ENCODE data around the gene DPP6.

DPP6 gene

GRCh38 chr7:154680894-154681659 lies 628.9 kb downstream of the DPP6 start:
- no peak for DNase-seq

- no peak for DNase-seq
These were observed 629.8 kb downstream of the DPP6 start for GRCh38 chr7:154682003-154682402.

DNA sequence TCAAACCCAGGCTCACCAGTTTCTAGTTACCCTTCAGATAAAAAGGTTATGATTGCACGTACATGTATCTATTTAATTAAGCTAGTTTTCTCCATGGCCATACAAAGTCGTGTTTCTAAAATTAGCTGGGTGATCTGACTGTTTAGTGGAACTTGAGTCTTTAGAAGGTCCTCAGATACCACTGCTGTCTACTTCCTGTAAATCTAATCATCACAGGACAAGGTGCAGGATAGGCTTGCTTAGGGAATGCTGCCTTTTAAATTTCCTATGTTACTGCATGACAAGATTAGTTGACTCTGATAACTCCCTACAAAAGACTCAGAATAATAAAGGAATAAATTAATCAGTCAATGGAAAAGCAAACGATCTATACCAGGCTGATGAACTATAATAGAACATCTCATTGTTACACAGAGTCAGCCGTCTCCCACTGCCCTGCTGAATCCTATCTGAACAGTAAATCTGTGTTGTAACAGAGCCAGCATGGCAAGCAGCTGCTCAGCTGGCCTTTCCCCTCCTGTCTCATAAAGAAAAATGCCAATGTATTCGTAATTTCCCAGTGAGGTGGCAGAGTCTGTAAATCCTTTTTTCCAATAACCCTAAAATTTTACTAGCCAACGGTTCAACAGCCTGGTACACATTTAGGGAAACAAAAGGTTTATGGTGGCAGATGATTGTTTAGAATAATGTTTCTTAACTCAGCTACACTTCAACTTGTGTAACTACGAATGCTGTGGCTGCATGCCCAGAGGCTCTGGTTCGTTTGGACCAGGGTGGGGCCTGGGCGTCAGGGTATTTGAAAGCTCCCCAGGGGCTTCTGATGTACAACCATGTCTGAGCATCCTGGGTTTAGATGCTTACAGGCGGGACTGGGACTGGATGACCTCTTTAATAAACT lies 632.7 kb downstream of the DPP6 start:
- no peak for DNase-seq

DNA sequence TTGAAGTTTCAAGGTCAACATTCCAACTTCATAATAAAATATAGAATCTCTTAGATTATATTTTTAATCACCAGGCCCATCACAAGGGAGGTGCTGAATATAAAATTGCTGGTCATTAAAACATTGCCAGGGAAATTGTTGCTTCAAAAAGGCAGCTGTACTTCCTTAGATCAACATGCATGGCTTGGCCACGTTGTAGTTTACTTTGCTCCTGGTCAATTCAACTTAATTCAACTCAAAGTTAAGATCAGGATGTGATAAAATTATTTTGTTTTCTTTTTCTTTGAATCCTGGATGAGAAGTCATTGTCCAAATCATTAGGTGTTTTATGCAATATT lies 633.3 kb downstream of the DPP6 start:
- no peak for DNase-seq

- no peak for DNase-seq
These were observed 634.1 kb downstream of the DPP6 start for GRCh38 chr7:154686305-154686704.

- no peak for DNase-seq
These were observed 636.8 kb downstream of the DPP6 start for GRCh38 chr7:154688952-154689351.

DNA sequence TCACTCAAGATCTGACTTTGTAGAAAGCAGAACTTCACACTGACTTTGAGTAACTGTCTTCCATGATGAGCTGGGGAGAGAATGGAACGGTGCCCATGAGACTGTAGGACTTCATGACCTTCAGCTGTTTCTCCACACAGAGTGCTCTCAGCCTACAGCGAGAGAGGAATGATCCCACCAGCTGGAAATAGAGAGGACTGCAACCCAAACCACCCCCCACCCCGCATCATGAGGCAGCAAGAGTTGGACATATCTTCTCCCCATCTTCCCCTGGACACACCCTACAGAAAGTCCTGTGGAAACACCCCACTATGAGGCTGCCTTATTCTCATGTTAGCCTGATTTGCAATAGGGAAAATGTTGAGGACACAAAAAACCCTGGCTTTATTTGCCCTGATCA lies 638.2 kb downstream of the DPP6 start:
- no peak for DNase-seq

DNA sequence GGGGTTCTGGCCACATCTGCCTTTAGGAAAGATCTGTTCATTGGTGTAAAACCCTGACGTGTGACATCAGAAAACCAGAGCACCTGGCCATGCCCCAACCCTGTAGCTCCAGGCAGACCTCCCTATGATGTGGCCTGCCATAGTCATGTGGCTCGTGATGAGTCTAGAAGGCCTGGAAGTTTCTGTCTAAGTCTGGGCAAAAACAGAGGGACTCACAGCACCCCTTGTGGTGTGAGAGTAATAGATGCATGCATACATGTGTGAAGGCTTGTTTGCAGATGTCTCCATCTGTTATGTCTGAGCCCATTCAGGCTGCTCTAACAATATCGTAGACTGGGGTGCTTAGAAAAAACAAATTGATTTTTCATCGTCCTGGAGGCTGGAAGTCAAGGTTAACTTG lies 641.5 kb downstream of the DPP6 start:
- DNase-seq = no peak

DNA sequence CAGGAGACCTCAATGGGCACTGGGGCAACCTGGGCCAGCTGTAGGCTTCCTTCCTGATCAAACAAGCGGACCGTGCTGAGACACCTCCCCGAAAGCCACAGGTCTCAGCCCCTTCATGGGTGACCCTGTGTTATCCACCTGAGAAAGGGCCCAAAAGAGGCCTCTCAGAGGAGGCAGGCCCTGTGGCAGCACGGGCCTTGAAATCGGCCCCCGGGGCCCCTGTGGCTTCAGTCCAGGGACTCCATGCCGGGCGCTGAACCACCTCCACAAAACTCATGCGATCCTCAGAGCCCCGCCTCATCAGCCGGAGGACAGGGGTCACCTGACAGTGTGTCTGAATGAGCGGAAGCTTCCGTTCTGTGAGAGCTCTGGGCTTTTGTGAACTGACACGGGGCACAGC lies 643.6 kb downstream of the DPP6 start:
- DNase-seq = no peak

GRCh38 chr7:154696556-154696955 lies 644.4 kb downstream of the DPP6 start:
- DNase-seq = no peak

- DNase-seq = no peak
These were observed 646.6 kb downstream of the DPP6 start for GRCh38 chr7:154698726-154699291.

DNA sequence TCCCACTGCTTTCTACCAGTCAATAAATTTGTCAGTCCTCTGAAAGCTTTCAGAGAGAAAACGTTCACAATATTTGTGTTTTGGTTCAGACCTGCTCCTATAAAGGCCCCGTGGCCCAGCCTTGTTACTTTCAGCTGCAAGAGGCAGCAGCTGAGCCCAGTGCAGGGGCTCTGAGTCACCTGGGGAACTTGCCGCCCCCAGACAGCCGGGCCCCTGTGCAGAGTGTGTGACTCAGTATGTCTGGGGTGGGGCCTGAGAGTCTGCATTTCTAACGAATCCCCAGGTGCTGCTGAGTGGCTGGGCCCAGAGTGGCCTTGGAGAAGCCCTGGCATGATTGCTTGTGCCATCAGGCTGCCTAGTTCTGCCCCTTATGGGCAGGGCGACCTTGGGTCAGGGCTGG lies 647.2 kb downstream of the DPP6 start:
- DNase-seq = no peak

DNA sequence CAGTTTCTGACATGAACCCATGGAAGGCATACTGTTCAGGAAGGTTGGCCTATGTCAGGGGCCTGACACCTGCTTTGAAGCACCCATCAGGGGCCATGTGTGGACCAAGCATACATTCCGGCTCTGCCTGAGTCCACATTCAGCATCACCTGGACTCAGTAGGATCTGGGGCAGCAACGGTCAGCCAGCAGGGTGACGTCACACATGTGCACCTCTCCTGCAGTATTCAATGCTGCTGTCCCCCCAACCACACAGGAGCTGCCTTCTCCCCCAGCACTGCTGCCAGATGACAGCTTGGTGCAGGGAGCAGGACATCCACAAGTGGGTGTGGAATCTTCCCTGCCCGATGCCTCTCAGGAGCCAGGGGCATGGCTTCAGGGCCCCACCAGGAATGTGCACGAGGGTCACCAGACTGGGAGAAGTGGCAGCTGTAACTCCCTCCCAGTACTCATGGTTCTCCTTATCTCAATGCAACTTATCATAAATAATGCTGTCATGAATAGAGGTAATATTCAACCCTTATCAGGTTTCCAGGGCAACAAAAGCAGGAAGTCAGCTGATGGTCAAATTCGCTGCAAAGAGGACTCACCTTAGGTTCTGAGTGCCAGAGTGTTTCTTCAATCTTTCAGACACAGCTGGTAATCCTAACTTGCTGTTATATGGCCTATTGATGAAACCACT lies 657.8 kb downstream of the DPP6 start:
- DNase-seq = no peak

GRCh38 chr7:154720016-154720415 lies 667.8 kb downstream of the DPP6 start:
- DNase-seq = no peak

GRCh38 chr7:154721086-154721485 lies 668.9 kb downstream of the DPP6 start:
- no peak for DNase-seq

DNA sequence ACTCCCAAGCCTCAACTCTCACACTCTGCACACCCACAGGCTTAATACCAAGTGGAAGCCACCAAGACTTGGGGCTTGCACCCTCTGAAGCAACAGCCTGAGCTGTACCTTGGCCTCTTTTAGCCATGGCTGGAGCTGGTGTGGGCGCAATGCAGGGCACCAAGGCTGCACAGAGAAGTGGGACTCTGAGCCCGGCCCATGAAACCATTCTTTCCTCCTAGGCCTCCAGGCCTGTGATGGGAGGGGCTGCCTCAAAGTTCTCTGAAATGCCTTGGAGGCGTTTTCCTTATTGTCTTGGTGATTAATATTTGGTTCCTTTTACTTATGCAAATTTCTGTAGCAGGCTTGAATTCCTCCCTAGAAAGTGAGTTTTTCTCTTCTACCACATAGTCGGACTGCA lies 674.2 kb downstream of the DPP6 start:
- no peak for DNase-seq

- no peak for DNase-seq
These were observed 676.9 kb downstream of the DPP6 start for GRCh38 chr7:154729056-154729455.

- DNase-seq = no peak
These were observed 683.6 kb downstream of the DPP6 start for GRCh38 chr7:154735766-154736165.

- DNase-seq = no peak
These were observed 684.2 kb downstream of the DPP6 start for GRCh38 chr7:154736389-154736788.

DNA sequence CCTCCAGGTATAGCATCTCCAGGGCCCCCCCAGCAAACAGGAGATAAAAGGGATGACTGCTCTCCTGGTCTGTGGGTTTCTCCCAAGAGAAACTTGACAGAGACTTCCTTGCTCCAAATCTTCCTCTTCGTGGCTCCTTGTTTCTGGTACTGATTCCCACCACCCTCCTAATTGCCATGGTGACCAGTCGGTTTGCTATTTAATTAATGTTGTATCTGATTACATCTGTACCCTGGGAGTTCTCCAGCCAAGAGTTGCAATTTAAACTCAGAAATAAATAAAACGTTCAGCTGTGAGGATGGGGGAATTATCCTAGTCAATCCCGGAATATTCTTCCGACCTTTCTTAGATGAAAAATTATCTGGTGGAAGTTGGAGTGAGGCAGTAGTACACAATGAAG lies 686.0 kb downstream of the DPP6 start:
- no peak for DNase-seq

DNA sequence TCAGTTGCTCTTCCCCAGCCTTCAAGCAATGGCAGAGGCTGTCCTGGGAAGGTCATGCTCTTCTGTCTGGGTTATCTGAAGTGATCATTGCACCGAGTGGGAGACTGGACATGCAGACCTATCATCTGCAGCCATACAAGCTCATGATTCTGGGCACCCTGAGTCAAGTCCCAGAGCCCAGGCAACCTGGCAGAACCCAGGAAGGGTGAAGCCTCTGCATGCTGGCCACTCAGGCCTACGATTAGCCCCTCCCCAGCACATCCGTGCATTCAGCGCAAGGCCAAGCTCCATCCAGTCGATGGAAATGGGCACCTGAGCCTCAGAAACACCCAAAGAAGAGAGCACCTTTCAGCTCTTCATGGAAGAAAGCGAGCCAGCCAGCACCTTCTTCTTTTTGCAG lies 688.9 kb downstream of the DPP6 start:
- DNase-seq = no peak

DNA sequence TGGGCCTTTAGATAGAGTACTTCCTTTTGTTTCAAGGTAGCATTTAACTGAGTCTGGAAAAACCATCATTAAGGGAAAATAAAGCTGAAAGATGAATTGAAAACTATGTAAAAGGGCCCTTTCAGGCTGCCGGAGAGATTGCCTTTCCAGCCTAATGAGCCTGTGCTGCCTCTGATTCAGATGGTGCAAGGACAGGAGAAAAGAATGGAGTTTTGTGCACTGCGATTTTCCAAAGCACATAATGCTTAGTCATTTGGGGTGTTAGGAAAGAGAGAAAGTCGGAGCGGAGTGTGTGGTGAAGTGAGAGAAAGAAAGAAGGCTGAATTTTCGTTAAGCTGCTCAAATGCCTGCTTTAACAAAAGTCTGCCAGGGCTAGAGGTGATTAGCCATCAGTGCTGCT lies 691.0 kb downstream of the DPP6 start:
- DNase-seq = no peak

DNA sequence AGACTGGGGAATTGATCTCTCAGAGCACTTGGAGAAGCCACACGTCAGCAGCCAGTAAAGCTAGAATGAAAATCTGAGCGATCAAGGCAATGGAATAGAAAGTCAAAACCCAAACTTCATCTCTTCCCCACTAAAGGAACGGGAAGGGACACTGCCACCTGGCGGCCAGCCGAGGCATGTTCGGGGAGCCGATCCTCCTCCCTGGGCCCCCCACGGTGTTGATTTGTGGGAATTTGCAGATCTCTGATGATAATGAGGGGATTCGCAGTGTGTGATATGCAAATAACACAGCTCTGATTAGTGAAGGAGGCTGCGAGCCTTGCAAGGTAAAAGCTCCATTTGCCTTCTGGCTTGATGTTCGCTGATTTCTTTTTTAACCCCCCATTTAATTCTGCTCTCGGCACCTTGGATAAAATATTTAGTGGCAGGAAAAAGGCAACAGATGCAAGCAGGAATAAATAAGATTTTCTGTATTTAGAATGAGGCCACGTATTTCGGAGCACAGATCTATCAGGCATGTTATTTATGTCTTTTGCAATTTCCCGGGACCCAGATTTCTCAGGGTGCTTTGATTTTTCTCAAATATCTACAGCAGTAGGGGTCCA lies 692.2 kb downstream of the DPP6 start:
- no peak for DNase-seq
